HG03159 (cell line): ENCODE data around the gene TNKS1BP1.
"Not testable (repeated sequence)": the region's sequence is repeated elsewhere in the genome, so short reads cannot be mapped to it uniquely, and the experiment has no call there.

Experiments
- ATAC-seq: cut with Tn5 transposase; IDR thresholded peaks from one replicate; pipeline ENCODE4 v1.9.1; 2021; ENCODE audit warnings: mild to moderate bottlenecking, moderate library complexity; ENCODE audit not compliant: unreplicated experiment

Gene TNKS1BP1

GRCh38 chr11:57297221-57297620, 27.5 kb downstream of the TNKS1BP1 start:
- ATAC-seq: no peak

- ATAC-seq: not testable (repeated sequence)
Measured at GRCh38 chr11:57296205-57296604, 28.5 kb downstream of the TNKS1BP1 start.

- no peak for ATAC-seq
Measured at GRCh38 chr11:57294225-57295131, 30.3 kb downstream of the TNKS1BP1 start.

- ATAC-seq: no peak
Measured at GRCh38 chr11:57290288-57290687, 34.5 kb downstream of the TNKS1BP1 start.

GRCh38 chr11:57288771-57289579, 35.8 kb downstream of the TNKS1BP1 start:
- ATAC-seq: no peak

- ATAC-seq: no peak
Measured at GRCh38 chr11:57287884-57288283, 36.9 kb downstream of the TNKS1BP1 start.

GRCh38 chr11:57283231-57283990, 41.3 kb downstream of the TNKS1BP1 start:
- ATAC-seq: no peak

GRCh38 chr11:57281546-57281945, 43.2 kb downstream of the TNKS1BP1 start:
- ATAC-seq: not testable (repeated sequence)

GRCh38 chr11:57279116-57279515, 45.6 kb downstream of the TNKS1BP1 start:
- no peak for ATAC-seq

GRCh38 chr11:57278721-57279095, 46.0 kb downstream of the TNKS1BP1 start:
- ATAC-seq: no peak

- ATAC-seq: peak; percentile 79
Measured at GRCh38 chr11:57277845-57278720, 46.7 kb downstream of the TNKS1BP1 start.

GRCh38 chr11:57276971-57277675, 47.6 kb downstream of the TNKS1BP1 start:
- no peak for ATAC-seq

GRCh38 chr11:57276169-57276970, 48.4 kb downstream of the TNKS1BP1 start:
- no peak for ATAC-seq

GRCh38 chr11:57275582-57275981, 49.2 kb downstream of the TNKS1BP1 start:
- ATAC-seq: no peak

- ATAC-seq: no peak
Measured at GRCh38 chr11:57274904-57275498, 49.8 kb downstream of the TNKS1BP1 start.

- no peak for ATAC-seq
Measured at GRCh38 chr11:57273448-57274058, 51.2 kb downstream of the TNKS1BP1 start.

GRCh38 chr11:57269571-57270021, 55.2 kb downstream of the TNKS1BP1 start:
- no peak for ATAC-seq

- ATAC-seq: no peak
Measured at GRCh38 chr11:57266157-57266556, 58.6 kb downstream of the TNKS1BP1 start.
